Measurements from ENCODE around the gene MPPED2. TPM values are rescaled to one million over a fixed set of nuclear protein-coding genes. Genes with fewer than 3 reads are reported as not detected.

The MPPED2 gene
- total RNA-seq, 4 donors from 2014 or later, result 0.37 to 1.8 (median 1.3) TPM

- DNase-seq (ENCODE audit: low spot score in 2 of 2), result no peak
- no peak overlapping the region for H3K4me3 ChIP-seq (ENCODE audit: low read depth, poor library complexity, severe bottlenecking)
- 95 to 98% methylated on average over 1 of the region's 1 CpG for WGBS, 2 donors
- intact Hi-C loops (cut with DNase I; ENCODE audit: low total_unique reads), result no loop called here
- TF ChIP-seq POLR2A (IDR thresholded peaks at IDR 0.05), result no peak
Observed at GRCh38 chr11:30540781-30541180, 45.4 kb downstream of the MPPED2 start.

- DNase-seq (ENCODE audit: low spot score in 2 of 2), result no peak
- H3K4me3 ChIP-seq (ENCODE audit: low read depth, poor library complexity, severe bottlenecking), result no peak overlapping the region
- TF ChIP-seq CTCF (IDR thresholded peaks at IDR 0.05) (no peak), POLR2A (IDR thresholded peaks at IDR 0.05) (no peak)
Observed at GRCh38 chr11:30538251-30538650, 47.9 kb downstream of the MPPED2 start.

GRCh38 chr11:30535818-30536217, 50.3 kb downstream of the MPPED2 start:
- intact Hi-C loops (cut with DNase I; ENCODE audit: low total_unique reads), result no loop called here
- no peak for TF ChIP-seq CTCF (IDR thresholded peaks at IDR 0.05)
- TF ChIP-seq POLR2A (IDR thresholded peaks at IDR 0.05), result no peak
- no peak overlapping the region for H3K4me3 ChIP-seq (ENCODE audit: low read depth, poor library complexity, severe bottlenecking)
- WGBS, 2 donors, result 66 to 70% methylated on average over 13 of the region's 13 CpGs
- no peak for DNase-seq (ENCODE audit: low spot score in 2 of 2)

More at GRCh38 chr11:30538251-30538650, 47.9 kb downstream of the MPPED2 start:
- intact Hi-C loops (cut with DNase I; ENCODE audit: low total_unique reads), result no loop called here

- no peak for DNase-seq (ENCODE audit: low spot score in 2 of 2)
- 85 to 93% methylated on average over 2 of the region's 2 CpGs for WGBS, 2 donors
- no peak overlapping the region for H3K4me3 ChIP-seq (ENCODE audit: low read depth, poor library complexity, severe bottlenecking)
- TF ChIP-seq CTCF (IDR thresholded peaks at IDR 0.05), result no peak
- no peak for TF ChIP-seq POLR2A (IDR thresholded peaks at IDR 0.05)
- intact Hi-C loops (cut with DNase I; ENCODE audit: low total_unique reads), result no loop called here
Observed at GRCh38 chr11:30533445-30533947, 52.7 kb downstream of the MPPED2 start.

GRCh38 chr11:30527566-30527965, 58.6 kb downstream of the MPPED2 start:
- no peak overlapping the region for H3K4me3 ChIP-seq (ENCODE audit: low read depth, poor library complexity, severe bottlenecking)
- intact Hi-C loops (cut with DNase I; ENCODE audit: low total_unique reads), result no loop called here
- WGBS, 2 donors, result 58 to 82% methylated on average over 3 of the region's 3 CpGs
- no peak for DNase-seq (ENCODE audit: low spot score in 2 of 2)
- TF ChIP-seq CTCF (IDR thresholded peaks at IDR 0.05), result no peak
- TF ChIP-seq POLR2A (IDR thresholded peaks at IDR 0.05), result no peak

DNA sequence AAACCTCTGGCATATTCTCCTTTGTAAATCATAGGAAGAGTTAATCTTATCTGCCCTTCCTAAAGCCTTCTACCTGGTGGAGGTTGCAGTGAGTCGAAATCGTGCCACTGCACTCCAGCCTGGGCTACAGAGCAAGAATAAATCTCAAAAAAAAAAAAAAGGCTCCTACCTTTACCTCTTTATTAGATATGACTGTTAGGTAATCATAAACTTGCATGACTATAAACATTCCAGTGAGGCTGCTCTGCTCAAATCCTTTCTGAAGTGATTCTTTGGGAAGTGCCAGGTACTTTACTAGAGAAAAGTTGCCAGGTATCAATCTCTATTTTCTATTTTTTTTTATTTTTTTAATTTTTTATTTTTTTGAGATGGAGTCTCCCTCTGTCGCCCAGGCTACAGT, 59.6 kb downstream of the MPPED2 start:
- intact Hi-C loops (cut with DNase I; ENCODE audit: low total_unique reads), result no loop called here
- no peak overlapping the region for H3K4me3 ChIP-seq (ENCODE audit: low read depth, poor library complexity, severe bottlenecking)
- no peak for TF ChIP-seq CTCF (IDR thresholded peaks at IDR 0.05)
- no peak for DNase-seq (ENCODE audit: low spot score in 2 of 2)
- WGBS, 2 donors, result 88 to 92% methylated on average over 3 of the region's 3 CpGs

Data from lower leg skin (tissue), 4 donors.